ENCODE measurements around the gene UGT1A4. TPM values are rescaled to one million over a fixed set of nuclear protein-coding genes. Genes with fewer than 3 reads are reported as not detected.

Gene UGT1A4
- total and polyA plus RNA-seq, 9 of the 15 experiments (the other 6 are each of a cell fraction or from before 2014, with no cell fraction given): not detected

DNA sequence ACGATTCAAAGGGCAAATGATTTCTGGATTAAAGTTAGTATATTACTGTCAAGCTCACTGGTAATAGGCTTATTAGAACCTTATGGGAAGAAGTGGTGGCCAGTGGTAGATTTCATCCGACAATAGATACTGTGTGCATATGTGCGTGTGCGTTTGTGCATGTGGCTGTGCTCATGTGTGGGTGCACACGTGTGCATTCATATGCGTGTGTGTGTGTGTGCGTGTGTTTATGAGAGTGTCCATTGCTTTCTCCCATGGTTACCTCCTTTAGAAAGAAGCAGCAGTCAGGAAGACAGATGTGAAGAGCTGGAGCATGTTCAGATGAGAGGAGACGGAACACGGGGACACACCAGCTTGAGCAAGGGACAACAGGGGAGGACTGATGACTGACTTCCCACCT lies 50.7 kb downstream of the UGT1A4 start (continued):
- TF ChIP-seq, protein P1, sequence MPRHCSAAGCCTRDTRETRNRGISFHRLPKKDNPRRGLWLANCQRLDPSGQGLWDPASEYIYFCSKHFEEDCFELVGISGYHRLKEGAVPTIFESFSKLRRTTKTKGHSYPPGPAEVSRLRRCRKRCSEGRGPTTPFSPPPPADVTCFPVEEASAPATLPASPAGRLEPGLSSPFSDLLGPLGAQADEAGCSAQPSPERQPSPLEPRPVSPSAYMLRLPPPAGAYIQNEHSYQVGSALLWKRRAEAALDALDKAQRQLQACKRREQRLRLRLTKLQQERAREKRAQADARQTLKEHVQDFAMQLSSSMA (CRISPR knock-in tag; IDR thresholded peaks at IDR 0.05): no peak
- TF ChIP-seq, protein P2, sequence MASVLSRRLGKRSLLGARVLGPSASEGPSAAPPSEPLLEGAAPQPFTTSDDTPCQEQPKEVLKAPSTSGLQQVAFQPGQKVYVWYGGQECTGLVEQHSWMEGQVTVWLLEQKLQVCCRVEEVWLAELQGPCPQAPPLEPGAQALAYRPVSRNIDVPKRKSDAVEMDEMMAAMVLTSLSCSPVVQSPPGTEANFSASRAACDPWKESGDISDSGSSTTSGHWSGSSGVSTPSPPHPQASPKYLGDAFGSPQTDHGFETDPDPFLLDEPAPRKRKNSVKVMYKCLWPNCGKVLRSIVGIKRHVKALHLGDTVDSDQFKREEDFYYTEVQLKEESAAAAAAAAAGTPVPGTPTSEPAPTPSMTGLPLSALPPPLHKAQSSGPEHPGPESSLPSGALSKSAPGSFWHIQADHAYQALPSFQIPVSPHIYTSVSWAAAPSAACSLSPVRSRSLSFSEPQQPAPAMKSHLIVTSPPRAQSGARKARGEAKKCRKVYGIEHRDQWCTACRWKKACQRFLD (CRISPR knock-in tag; IDR thresholded peaks at IDR 0.05): no peak
- TF ChIP-seq TBP (optimal IDR thresholded peaks at IDR 0.05; ENCODE audit: low read depth, low read length) (no peak), ZNF445 (CRISPR knock-in tag; IDR thresholded peaks at IDR 0.05; ENCODE audit: low read depth) (no peak), FOXA1 (IDR thresholded peaks at IDR 0.05; ENCODE audit: borderline replicate concordance) (no peak), HDGF (IDR thresholded peaks at IDR 0.05) (no peak), BACH1 (tag; IDR thresholded peaks at IDR 0.05) (no peak), NRF1 (conservative IDR thresholded peaks at IDR 0.05 in 1 of 2, IDR thresholded peaks at IDR 0.05 in 1 of 2) (no peak), ZNF589 (CRISPR knock-in tag; IDR thresholded peaks at IDR 0.05; ENCODE audit: low read depth) (no peak), ZNF764 (CRISPR knock-in tag; IDR thresholded peaks at IDR 0.05; ENCODE audit: low read depth) (no peak)

GRCh38 chr2:233772153-233772552 lies 53.6 kb downstream of the UGT1A4 start:
- in situ Hi-C loops (cut with MboI) (no loop called here), intact Hi-C loops (cut with micrococcal nuclease) (no loop called here)
- ChIA-PET CTCF (ENCODE audit: low intra/inter-chr PET ratio) (no interaction called here), POLR2A (no interaction called here)
- no peak overlapping the region for H3K9ac ChIP-seq (ENCODE audit: insufficient read depth in 1 of 2, low read depth in 2 of 2, low read length in 2 of 2)
- H4K20me1 ChIP-seq (replicated peaks; ENCODE audit: control insufficient read depth, insufficient read depth, low read length): no peaks in the 10 kb centered on the region
- no peak overlapping the region for H3K4me3 ChIP-seq
- no peak for FAIRE-seq
- H3K79me2 ChIP-seq (ENCODE audit: control insufficient read depth, insufficient read depth, low read length): no peaks in the 10 kb centered on the region
- DNase-seq (ENCODE audit: extremely low read depth in 1 of 4, low spot score in 3 of 4): no peak
- peaks cover 0 to 13% of the 10 kb centered on the region in 2 experiments; a peak in 3 of 5 replicates for H3K27me3 ChIP-seq (ENCODE audit: control insufficient read depth in 2 of 2, insufficient read depth in 2 of 2, low read length in 2 of 2)
- no peaks in the 10 kb centered on the region for H3K9me3 ChIP-seq (replicated peaks; ENCODE audit: control insufficient read depth, insufficient read depth, low read depth, low read length)
- no peak overlapping the region for H3K27ac ChIP-seq (ENCODE audit: extremely low read depth, low read depth, low read length)
- ATAC-seq: no peak
- no peaks in the 10 kb centered on the region for H3K4me1 ChIP-seq (replicated peaks in 1 of 2; ENCODE audit: control insufficient read depth in 2 of 2, insufficient read depth in 2 of 2, low read length in 2 of 2)
- H3K9me1 ChIP-seq (ENCODE audit: control insufficient read depth, insufficient read depth, low read length): no peaks in the 10 kb centered on the region
- BruUV-seq (replicated peaks): no TSS peak
- WGBS (ENCODE audit: insufficient coverage, low coverage, missing lambda C conversion rate): 0% methylated on average over 13 of the region's 16 CpGs
- H2AFZ ChIP-seq (ENCODE audit: low read depth, low read length): no peak overlapping the region
- no peak overlapping the region for H3K4me2 ChIP-seq (ENCODE audit: insufficient read depth, low read length)
- H3K36me3 ChIP-seq (ENCODE audit: control insufficient read depth, insufficient read depth, low read length): no peaks in the 10 kb centered on the region
- TF ChIP-seq, protein P3, sequence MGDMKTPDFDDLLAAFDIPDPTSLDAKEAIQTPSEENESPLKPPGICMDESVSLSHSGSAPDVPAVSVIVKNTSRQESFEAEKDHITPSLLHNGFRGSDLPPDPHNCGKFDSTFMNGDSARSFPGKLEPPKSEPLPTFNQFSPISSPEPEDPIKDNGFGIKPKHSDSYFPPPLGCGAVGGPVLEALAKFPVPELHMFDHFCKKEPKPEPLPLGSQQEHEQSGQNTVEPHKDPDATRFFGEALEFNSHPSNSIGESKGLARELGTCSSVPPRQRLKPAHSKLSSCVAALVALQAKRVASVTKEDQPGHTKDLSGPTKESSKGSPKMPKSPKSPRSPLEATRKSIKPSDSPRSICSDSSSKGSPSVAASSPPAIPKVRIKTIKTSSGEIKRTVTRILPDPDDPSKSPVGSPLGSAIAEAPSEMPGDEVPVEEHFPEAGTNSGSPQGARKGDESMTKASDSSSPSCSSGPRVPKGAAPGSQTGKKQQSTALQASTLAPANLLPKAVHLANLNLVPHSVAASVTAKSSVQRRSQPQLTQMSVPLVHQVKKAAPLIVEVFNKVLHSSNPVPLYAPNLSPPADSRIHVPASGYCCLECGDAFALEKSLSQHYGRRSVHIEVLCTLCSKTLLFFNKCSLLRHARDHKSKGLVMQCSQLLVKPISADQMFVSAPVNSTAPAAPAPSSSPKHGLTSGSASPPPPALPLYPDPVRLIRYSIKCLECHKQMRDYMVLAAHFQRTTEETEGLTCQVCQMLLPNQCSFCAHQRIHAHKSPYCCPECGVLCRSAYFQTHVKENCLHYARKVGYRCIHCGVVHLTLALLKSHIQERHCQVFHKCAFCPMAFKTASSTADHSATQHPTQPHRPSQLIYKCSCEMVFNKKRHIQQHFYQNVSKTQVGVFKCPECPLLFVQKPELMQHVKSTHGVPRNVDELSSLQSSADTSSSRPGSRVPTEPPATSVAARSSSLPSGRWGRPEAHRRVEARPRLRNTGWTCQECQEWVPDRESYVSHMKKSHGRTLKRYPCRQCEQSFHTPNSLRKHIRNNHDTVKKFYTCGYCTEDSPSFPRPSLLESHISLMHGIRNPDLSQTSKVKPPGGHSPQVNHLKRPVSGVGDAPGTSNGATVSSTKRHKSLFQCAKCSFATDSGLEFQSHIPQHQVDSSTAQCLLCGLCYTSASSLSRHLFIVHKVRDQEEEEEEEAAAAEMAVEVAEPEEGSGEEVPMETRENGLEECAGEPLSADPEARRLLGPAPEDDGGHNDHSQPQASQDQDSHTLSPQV (IDR thresholded peaks at IDR 0.05): no peak
- TF ChIP-seq HNRNPL (IDR thresholded peaks at IDR 0.05; ENCODE audit: low read depth, low read length) (no peak), ZFP36 (IDR thresholded peaks at IDR 0.05; ENCODE audit: low read depth, low read length, partially characterized antibody) (no peak), SMC3 (conservative IDR thresholded peaks at IDR 0.05; ENCODE audit: insufficient read depth, low read depth, low read length) (no peak)

All from K562 (cell line).